ENCODE data around the gene CENPU.

The CENPU gene

GRCh38 chr4:184702114-184702513, 31.8 kb downstream of the CENPU start:
- DNase-seq, result no peak

GRCh38 chr4:184699941-184700340, 34.0 kb downstream of the CENPU start:
- DNase-seq, result no peak

DNA sequence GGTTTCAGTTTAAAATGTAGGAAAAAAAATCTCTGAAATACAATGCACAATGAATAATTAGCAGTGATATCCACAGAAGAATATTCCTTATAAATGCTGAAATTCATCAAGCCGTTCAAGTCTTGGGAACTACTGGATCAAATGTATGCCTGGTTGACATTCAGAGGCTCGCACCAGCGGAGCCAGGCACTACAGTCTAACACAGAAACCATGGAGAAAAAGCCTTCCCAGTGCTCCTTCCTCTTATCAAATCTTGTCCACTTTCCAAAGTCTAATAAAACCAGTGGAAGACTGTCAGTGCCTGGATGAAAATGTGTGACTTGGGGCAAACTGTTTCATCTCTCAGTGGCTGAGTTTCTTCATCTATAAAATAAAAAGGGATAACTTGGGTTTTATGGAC, 35.9 kb downstream of the CENPU start:
- DNase-seq, result no peak

DNA sequence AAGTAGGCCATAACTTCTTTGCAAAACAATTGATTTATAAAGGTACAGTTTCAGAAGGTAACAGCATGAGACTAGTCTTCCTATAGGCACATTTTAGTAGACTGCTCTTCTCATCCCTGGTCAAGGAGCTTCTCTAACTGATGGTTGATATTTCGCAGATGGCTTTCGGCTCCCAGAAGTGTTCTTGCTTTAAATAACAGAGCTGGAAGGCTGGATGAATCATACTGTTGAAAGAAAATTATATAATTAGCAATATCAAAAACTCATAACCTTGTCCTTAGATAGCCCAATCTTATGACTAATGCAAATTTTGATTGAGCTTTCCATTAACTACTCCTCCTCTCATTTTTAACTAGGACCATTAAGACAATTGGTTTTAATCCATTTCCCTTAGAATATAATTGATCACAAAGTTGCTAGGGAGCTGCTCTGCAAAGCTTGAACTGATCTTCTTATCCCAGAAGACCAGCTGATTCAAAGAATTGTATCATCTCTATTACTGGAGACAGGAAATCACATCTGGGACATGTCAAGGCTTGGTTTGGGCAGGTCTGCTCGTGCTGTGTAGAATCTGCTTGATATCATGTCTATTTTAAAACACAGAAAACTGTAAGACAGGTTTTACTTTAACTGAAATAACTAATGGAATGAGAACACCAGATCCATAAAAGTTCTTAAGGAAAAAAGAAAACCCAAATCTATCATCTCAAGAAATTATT, 38.6 kb downstream of the CENPU start:
- no peak for DNase-seq

DNA sequence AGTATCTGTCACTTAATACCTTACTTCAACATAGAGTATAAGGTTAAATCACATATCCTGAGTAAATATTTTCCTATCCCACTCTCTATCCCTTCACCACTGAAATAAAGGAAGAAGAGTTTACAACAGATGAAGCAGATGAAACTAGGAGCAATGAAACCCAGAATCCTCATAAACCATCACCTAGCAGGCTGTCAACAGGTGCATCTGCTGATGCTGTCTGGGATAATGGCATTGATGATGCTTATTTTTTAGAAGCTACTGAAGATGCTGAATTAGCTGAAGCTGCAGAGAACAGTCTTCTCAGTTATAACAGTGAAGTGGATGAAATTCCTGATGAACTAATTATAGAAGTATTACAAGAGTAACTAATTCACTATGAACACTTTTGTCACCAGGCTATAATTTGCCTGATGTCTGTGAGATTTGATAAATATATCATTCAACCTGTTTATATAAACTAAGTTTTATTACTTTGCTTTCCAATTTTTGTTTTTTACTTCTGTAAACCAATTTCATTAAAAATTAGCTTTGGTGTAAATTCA, 39.4 kb downstream of the CENPU start:
- DNase-seq, result no peak

DNA sequence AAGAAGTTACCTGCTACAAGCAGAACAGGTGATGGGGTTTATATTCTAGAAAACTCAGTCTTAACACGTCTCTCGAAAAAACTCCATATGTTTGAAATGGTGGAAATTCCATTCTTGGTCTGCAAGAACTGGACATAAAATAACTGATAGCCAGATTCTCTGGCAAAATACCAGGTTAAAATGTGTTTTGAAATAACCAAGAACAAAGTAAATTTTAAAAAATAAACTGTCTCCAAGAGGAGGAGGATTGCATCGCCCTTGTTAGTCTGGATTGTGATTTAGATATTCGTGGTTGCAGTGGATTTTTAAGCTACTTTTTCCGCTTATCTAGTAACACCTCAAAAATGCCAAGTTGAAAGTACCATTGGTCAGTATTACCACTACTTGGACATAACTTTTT, 40.8 kb downstream of the CENPU start:
- no peak for DNase-seq

- DNase-seq, result no peak
These were observed 44.2 kb downstream of the CENPU start for GRCh38 chr4:184689681-184690080.

- peak; percentile 59 for DNase-seq
These were observed 45.4 kb downstream of the CENPU start for GRCh38 chr4:184688447-184688846.

GRCh38 chr4:184688005-184688404, 45.9 kb downstream of the CENPU start:
- DNase-seq, result no peak

DNA sequence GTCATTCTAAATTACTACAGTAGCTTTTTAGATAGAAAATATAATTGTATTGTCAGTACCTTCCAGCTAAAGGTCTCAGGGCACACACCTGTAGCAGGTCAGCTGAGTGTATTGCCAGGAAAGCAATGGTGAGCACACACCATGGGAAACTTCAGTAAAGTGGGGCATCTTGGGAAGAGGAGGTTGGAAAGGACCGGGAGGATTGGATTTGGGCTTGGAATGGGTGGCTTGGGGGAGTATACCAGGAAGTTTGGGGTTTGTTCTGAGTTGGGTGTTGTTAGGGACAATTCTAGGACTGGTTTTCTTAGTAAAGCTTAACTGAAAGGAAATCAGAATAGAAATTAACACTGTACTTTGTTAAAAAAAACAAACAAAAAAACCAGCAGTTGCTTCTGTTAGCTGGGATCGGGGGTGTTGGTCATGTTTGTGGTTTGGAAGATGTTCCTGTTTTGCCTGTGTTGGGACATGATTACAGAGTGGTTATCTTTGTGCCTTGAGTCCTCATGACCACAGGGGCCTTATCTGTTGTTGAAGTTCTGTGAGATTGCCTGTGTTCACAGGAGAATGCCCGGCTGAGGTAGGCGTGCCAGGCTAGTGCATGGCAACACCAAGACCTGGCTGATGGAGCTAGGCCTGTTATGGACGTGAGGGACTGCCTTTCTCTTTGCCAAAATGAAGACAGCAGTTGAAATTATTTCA, 49.3 kb downstream of the CENPU start:
- DNase-seq, result no peak

GRCh38 chr4:184681916-184682315, 52.0 kb downstream of the CENPU start:
- DNase-seq, result no peak

DNA sequence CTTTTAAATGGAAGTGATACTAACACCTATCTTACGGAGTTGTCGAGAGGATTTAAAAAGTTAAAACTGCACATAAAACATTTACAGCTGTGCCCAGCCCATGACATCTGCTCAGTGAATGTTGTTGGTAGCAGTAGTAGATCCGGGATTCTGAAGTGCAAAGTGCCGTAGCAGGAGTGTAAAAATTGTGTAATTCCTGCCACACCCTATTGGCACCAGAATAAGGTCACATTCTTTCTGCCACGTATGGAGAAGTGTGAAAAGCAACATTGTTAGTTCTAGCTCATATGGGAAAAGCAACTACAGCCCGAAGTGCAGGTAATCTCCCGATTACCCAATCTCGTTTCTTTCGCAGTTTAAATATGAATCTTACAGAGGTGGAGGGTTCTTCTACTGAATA, 53.2 kb downstream of the CENPU start:
- no peak for DNase-seq

DNA sequence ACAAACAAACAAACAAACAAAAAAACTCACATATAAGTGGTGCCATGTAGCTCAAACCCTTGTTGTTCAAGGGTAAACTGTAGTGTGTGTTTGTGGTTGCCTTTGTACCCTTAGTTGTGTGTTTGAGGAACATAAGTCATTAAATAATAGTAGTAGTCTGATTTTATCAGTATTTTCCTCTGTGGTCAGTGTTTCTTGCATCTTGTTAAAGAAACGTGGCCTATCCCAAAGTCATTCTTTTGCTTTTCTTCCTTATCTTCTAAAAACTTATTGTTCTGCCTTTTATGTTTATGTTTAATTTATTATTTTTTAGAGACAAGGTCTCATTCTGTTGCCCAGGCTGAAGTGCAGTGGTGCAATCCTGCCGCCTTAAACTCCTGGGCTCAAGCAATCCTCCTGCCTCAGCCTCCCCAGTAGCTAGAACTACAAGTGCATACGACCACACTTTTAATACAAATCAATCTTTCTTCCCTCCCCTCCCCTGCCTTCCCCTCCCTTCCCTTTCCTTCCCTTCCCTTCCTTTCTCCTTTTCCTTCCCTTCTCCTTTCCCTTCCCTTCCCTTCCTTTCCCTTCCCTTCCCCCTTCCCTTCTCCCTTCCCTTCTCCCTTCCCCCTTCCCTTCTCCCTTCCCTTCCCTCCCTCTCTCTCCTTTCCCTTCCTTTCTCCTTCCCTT, 57.9 kb downstream of the CENPU start:
- DNase-seq, result no peak

DNA sequence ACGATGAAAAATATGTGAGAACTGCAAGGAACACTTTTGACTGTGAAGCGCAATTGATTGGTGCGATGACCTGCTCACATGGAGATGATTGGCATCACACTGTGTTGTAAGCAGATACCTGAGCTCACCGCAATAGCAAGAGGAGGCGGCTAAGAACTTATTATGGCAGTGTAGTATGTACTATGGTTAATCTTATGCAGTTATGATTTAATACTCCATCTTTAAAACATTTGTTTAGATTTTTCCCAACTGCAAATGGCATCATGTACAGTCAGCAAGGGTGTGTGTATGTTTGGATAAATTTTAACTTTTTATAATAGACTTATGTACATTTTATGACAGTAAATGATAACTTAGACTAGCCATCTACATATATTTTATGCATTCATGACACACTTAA, 58.9 kb downstream of the CENPU start:
- no peak for DNase-seq

- DNase-seq, result no peak
These were observed 59.9 kb downstream of the CENPU start for GRCh38 chr4:184674011-184674410.

DNA sequence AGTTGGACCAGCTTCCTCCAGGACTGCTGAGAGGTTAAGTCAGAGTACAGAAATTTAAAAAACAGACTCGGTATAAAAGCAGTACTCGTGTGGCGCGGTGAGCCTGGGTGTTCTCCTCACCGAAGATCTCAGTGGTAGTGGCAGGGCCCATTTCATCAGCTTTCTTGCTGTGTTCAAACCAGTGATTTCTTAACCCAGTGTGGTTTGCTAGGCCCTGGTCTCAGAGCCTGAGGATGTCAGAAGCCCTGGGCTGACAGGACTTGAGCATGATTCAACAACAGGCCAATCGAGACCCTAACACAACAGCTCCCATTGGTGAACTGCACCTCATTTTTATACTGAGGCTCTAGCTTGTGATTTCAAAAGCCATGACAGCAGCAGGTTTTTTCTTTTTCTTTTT, 61.2 kb downstream of the CENPU start:
- no peak for DNase-seq

DNA sequence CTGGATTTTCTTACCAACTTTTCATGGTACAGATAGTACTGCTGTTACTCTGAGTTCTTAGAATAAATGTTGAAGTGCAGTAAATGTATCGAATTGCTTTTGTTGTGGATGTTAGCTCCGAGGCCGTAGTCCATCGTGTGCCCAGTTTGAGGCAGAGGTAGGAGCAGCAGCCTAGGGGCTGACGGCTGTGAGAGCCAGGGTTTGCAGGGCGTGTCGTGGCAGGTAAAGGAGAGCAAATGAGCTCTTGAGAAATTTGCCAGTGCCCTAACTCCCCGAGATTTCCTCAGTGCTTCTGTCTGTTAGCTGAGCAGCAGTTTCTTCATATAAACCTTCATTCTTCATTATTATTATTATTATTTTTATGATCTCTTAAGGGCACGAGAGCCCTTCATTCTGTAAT, 62.8 kb downstream of the CENPU start:
- DNase-seq, result no peak

- no peak for DNase-seq
These were observed 64.6 kb downstream of the CENPU start for GRCh38 chr4:184669251-184669650.

GRCh38 chr4:184668511-184669114, 65.3 kb downstream of the CENPU start:
- no peak for DNase-seq

DNA sequence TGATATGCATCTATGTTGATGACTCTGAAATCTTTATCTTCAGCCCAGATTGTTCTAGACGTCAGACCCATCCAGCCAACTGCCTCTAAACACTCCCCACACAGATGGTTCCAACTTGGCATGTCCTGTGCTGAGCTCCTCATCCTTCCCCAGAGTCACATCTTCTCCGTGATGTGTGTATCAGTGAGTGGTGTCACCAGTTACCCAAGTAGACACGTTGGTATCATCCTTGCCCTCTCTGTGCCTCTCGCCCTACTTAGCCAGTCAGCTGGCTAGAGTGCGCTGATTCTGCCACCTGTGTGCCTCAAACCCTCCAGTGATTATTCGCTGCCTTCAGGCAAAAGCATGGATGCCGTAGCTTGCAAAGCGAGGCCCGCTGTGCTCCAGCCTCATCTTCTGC, 65.8 kb downstream of the CENPU start:
- DNase-seq, result no peak

GRCh38 chr4:184666670-184667069, 67.2 kb downstream of the CENPU start:
- DNase-seq, result no peak

DNA sequence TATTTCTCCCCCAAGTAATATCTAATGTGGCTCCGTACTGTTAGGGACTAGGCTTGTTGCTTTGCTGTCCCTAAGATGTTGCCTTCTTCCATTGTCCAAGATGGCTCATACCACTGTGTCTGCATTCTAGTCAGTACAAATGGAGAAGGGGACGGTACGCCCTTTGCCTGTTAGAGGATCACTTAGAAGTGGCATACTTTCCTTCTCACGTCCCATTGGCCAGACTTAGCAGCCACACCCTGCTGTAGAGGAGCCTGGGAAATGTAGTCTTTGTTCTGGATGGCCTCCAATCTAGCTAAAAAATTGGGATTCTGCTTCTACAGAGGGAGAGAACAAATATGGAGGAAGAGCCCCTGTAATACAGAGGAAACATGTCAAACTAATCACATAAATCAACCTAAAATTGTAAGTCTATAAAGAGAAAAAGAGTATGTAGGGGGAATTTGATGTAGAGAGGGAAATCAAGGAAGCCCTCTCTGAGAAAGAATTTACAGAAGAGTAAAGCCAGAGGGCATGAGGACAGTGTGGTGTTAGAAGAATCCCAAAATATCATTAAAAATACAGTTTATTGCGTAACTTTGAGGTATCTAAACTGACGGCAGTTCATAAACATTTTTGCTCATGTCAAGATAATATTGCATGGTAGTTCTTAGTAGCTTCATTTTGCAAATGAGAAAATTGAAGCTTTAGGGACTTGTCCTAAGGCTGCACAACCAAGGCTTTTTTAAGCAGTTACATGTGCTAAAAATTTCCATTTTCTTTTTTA, 69.3 kb downstream of the CENPU start:
- no peak for DNase-seq

GRCh38 chr4:184662236-184662635, 71.7 kb downstream of the CENPU start:
- DNase-seq, result no peak
